GM12891 (cell line): ENCODE results near the gene ABTB2.

ENCODE experiments used
- POLR2A ChIP-seq: IDR thresholded peaks from 2 replicates; pipeline ENCODE4 v1.6.1; 2011; ENCODE audit warnings: low read depth, low read length, control low read depth
- POLR2AphosphoS5 ChIP-seq: IDR thresholded peaks from 2 replicates; pipeline ENCODE4 v1.6.1; 2011; ENCODE audit warnings: low read depth, low read length, control low read depth

- TF ChIP-seq POLR2A = no peak
- no peak for TF ChIP-seq POLR2AphosphoS5
These were observed 132.7 kb downstream of the ABTB2 start for GRCh38 chr11:34225091-34225490.
